H9 (cell line): ENCODE data around the gene UNK. TPM values are rescaled to one million over a fixed set of nuclear protein-coding genes. Genes with fewer than 3 reads are reported as not detected.

Experiments used
- DNase-seq: peaks from one replicate; pipeline ENCODE4 v3.0.0-alpha.2; 2017
- H2AFZ ChIP-seq: one replicate; pipeline ENCODE4 v1.6.1; 2013; ENCODE audit warnings: mild to moderate bottlenecking, low read length, control low read depth, moderate library complexity
- H2AK5ac ChIP-seq: 2 replicates; pipeline ENCODE4 v1.6.1; 2013; ENCODE audit warnings: low read length, control low read depth, mixed read lengths; ENCODE audit not compliant: insufficient read length
- H2BK120ac ChIP-seq: one replicate; pipeline ENCODE4 v1.6.1; 2013; ENCODE audit warnings: low read depth, mild to moderate bottlenecking, low read length, control low read depth, inconsistent platforms; ENCODE audit not compliant: poor library complexity, severe bottlenecking
- H2BK12ac ChIP-seq: 2 replicates; pipeline ENCODE4 v1.6.1; 2013; ENCODE audit warnings: low read length, control low read depth, mixed read lengths, low read depth; ENCODE audit not compliant: insufficient read length
- H2BK15ac ChIP-seq: 2 replicates; pipeline ENCODE4 v1.6.1; 2013; ENCODE audit warnings: low read depth, low read length, control low read depth
- H2BK20ac ChIP-seq: one replicate; pipeline ENCODE4 v1.6.1; 2013; ENCODE audit warnings: low read depth, mild to moderate bottlenecking, low read length, control low read depth, inconsistent platforms; ENCODE audit not compliant: poor library complexity, severe bottlenecking
- H2BK5ac ChIP-seq: 2 replicates; pipeline ENCODE4 v1.6.1; 2013; ENCODE audit warnings: low read length, control low read depth, mixed read lengths; ENCODE audit not compliant: insufficient read length
- H3K14ac ChIP-seq: 2 replicates; pipeline ENCODE4 v1.6.1; 2013; ENCODE audit warnings: low read length, control low read depth; ENCODE audit not compliant: insufficient read depth
- H3K18ac ChIP-seq: 2 replicates; pipeline ENCODE4 v1.6.1; 2013; ENCODE audit warnings: low read depth, mild to moderate bottlenecking, mixed read lengths, low read length, control low read depth; ENCODE audit not compliant: insufficient read length
- H3K23ac ChIP-seq: 2 replicates; pipeline ENCODE4 v1.6.1; 2013; ENCODE audit warnings: low read length, control low read depth, mixed read lengths, low read depth; ENCODE audit not compliant: insufficient read length
- H3K23me2 ChIP-seq: 2 replicates; pipeline ENCODE4 v1.6.1; 2013; ENCODE audit warnings: low read depth, mild to moderate bottlenecking, mixed read lengths, low read length, control low read depth; ENCODE audit not compliant: insufficient read length, poor library complexity, severe bottlenecking
- H3K27ac ChIP-seq: 2 replicates; pipeline ENCODE4 v1.5.1; 2013; ENCODE audit warnings: low read length, control low read depth, mixed read lengths, low read depth; ENCODE audit not compliant: insufficient read length
- H3K27me3 ChIP-seq: 2 replicates; pipeline ENCODE4 v1.6.1; 2013; ENCODE audit warnings: low read length, control low read depth, inconsistent platforms; ENCODE audit not compliant: insufficient read depth
- H3K4ac ChIP-seq: 2 replicates; pipeline ENCODE4 v1.6.1; 2013; ENCODE audit warnings: low read depth, mild to moderate bottlenecking, control low read depth, inconsistent platforms, low read length, moderate library complexity
- H3K4me1 ChIP-seq: 2 replicates; pipeline ENCODE4 v1.6.1; 2013; ENCODE audit warnings: low read length, control low read depth, inconsistent platforms; ENCODE audit not compliant: insufficient read depth
- H3K4me2 ChIP-seq: 2 replicates; pipeline ENCODE4 v1.6.1; 2013; ENCODE audit warnings: low read length, control low read depth, mixed read lengths; ENCODE audit not compliant: insufficient read length, insufficient read depth
- H3K56ac ChIP-seq: 2 replicates; pipeline ENCODE4 v1.6.1; 2013; ENCODE audit warnings: low read depth, mild to moderate bottlenecking, mixed read lengths, low read length, control low read depth; ENCODE audit not compliant: insufficient read length
- H3K79me1 ChIP-seq: 2 replicates; pipeline ENCODE4 v1.6.1; 2013; ENCODE audit warnings: low read depth, mild to moderate bottlenecking, moderate library complexity, low read length, control low read depth, inconsistent platforms; ENCODE audit not compliant: insufficient read depth, poor library complexity, severe bottlenecking
- H3K79me2 ChIP-seq: 2 replicates; pipeline ENCODE4 v1.6.1; 2013; ENCODE audit warnings: low read length, control low read depth, inconsistent platforms; ENCODE audit not compliant: insufficient read depth
- H3K9ac ChIP-seq: 2 replicates; pipeline ENCODE4 v1.6.1; 2013; ENCODE audit warnings: low read length, control low read depth, mixed read lengths; ENCODE audit not compliant: insufficient read length; ENCODE audit errors: extremely low read depth
- H3K9me3 ChIP-seq: one replicate; pipeline ENCODE4 v1.6.1; 2013; ENCODE audit warnings: low read depth, low read length, inconsistent platforms; ENCODE audit not compliant: control insufficient read depth
- H3T11ph ChIP-seq: one replicate; pipeline ENCODE4 v1.6.1; 2013; ENCODE audit warnings: mild to moderate bottlenecking, low read length, control low read depth, inconsistent platforms
- H4K20me1 ChIP-seq: one replicate; pipeline ENCODE4 v1.6.1; 2013; ENCODE audit not compliant: control insufficient read depth, insufficient read length, insufficient read depth
- H4K5ac ChIP-seq: 2 replicates; pipeline ENCODE4 v1.6.1; 2013; ENCODE audit warnings: low read depth, mild to moderate bottlenecking, mixed read lengths, low read length, control low read depth; ENCODE audit not compliant: insufficient read length
- H4K8ac ChIP-seq: replicated peaks from 2 replicates; pipeline ENCODE4 v1.6.1; 2013; ENCODE audit warnings: low read length, control low read depth, mixed read lengths, low read depth; ENCODE audit not compliant: insufficient read length
- H4K91ac ChIP-seq: 2 replicates; pipeline ENCODE4 v1.6.1; 2013; ENCODE audit warnings: low read depth, mild to moderate bottlenecking, moderate library complexity, mixed read lengths, low read length, control low read depth; ENCODE audit not compliant: insufficient read length
- H3K27ac Mint-ChIP-seq, 3 experiments: 2 replicates in 2 of 3; 3 replicates in 1 of 3; pipeline ENCODE4 v1.8.0; 2020 to 2021; ENCODE audit warnings: mixed read lengths in 3 of 3, mild to moderate bottlenecking in 1 of 3, moderate library complexity in 1 of 3
- H3K27me3 Mint-ChIP-seq: 2 replicates; pipeline ENCODE4 v1.8.0; 2021; ENCODE audit warnings: low read depth, mild to moderate bottlenecking, moderate library complexity, mixed read lengths
- H3K36me3 Mint-ChIP-seq, 3 experiments: 2 replicates in 2 of 3; 3 replicates in 1 of 3; pipeline ENCODE4 v1.8.0; 2020 to 2021; ENCODE audit warnings: low read depth in 3 of 3, mixed read lengths in 3 of 3; ENCODE audit not compliant: insufficient read depth in 1 of 3
- H3K4me1 Mint-ChIP-seq, 2 experiments: 2 replicates each; pipeline ENCODE4 v1.8.0; 2020; ENCODE audit warnings: mixed read lengths in 2 of 2
- H3K4me3 Mint-ChIP-seq, 2 experiments: 2 replicates in 1 of 2; 3 replicates in 1 of 2; pipeline ENCODE4 v1.8.0; 2020 to 2021; ENCODE audit warnings: mild to moderate bottlenecking in 2 of 2, mixed read lengths in 2 of 2, moderate library complexity in 1 of 2
- H3K9me3 Mint-ChIP-seq, 2 experiments: 2 replicates in 1 of 2; 3 replicates in 1 of 2; pipeline ENCODE4 v1.8.0; 2020; ENCODE audit warnings: mild to moderate bottlenecking in 2 of 2, mixed read lengths in 2 of 2, moderate library complexity in 1 of 2
- WGBS: extraction: QIAGEN DNeasy Blood & Tissue Kit; methylation state at CpG from one replicate; pipeline ENCODE4 v1.1.7; 2013; ENCODE audit warnings: missing lambda C conversion rate, low lambda C conversion rate, mixed read lengths; ENCODE audit not compliant: insufficient read length; ENCODE audit errors: extremely low coverage; 5-methylcytosine and 5-hydroxymethylcytosine counted together
- total RNA-seq: library from RNA; stranded (reverse); gene quantifications from 2 replicates; pipeline ENCODE4 v1.2.1, GENCODE V29; 2021
- TF ChIP-seq, protein P1 (sequence below): fragments of 200-600 bp; sonication (generic); conservative IDR thresholded peaks from 3 replicates; pipeline ENCODE4 v1.8.0; 2021; ENCODE audit warnings: antibody characterized with exemption, mild to moderate bottlenecking

The UNK gene
- total RNA-seq, 1 experiment from 2014 or later = 36.4 TPM

GRCh38 chr17:75826561-75827307 is 42.1 kb downstream of the UNK start:
- Histone ChIP-seq H3K23ac (no peak overlapping the region), H3K4me2 (no peak overlapping the region), H3K56ac (no peak overlapping the region), H3K4me1 (no peaks in the 10 kb centered on the region; the same call in 1 of the 2 replicates), H2BK20ac (no peak overlapping the region), H2BK120ac (no peak overlapping the region), H4K5ac (no peak overlapping the region), H3K9ac (no peak overlapping the region), H2AFZ (no peak overlapping the region), H2BK12ac (no peak overlapping the region), H3K27ac (no peak overlapping the region), H3K23me2 (no peaks in the 10 kb centered on the region), H2BK5ac (no peak overlapping the region), H3K79me1 (no peaks in the 10 kb centered on the region), H3K14ac (no peak overlapping the region), H4K91ac (no peak overlapping the region), H2BK15ac (no peak overlapping the region), H3K4ac (no peak overlapping the region), H3T11ph (no peak overlapping the region), H4K8ac (no peak overlapping the region), H3K27me3 (no peaks in the 10 kb centered on the region), H4K20me1 (no peaks in the 10 kb centered on the region), H3K79me2 (no peaks in the 10 kb centered on the region), H2AK5ac (no peak overlapping the region), H3K9me3 (no peaks in the 10 kb centered on the region), H3K18ac (no peak overlapping the region)
- H3K36me3 Mint-ChIP-seq = peaks cover 0 to 22% (median 22%) of the 10 kb centered on the region in 3 experiments; a peak in 6 of 7 replicates
- H3K4me1 Mint-ChIP-seq = peaks cover 16 to 22% of the 10 kb centered on the region in 2 experiments
- H3K27ac Mint-ChIP-seq = peak overlapping the region; percentile 23 to 85 (median 78); a peak in 3 of 7 replicates
- H3K9me3 Mint-ChIP-seq = no peaks in the 10 kb centered on the region
- H3K27me3 Mint-ChIP-seq = no peaks in the 10 kb centered on the region
- H3K4me3 Mint-ChIP-seq = no peak overlapping the region
- TF ChIP-seq, protein P1, sequence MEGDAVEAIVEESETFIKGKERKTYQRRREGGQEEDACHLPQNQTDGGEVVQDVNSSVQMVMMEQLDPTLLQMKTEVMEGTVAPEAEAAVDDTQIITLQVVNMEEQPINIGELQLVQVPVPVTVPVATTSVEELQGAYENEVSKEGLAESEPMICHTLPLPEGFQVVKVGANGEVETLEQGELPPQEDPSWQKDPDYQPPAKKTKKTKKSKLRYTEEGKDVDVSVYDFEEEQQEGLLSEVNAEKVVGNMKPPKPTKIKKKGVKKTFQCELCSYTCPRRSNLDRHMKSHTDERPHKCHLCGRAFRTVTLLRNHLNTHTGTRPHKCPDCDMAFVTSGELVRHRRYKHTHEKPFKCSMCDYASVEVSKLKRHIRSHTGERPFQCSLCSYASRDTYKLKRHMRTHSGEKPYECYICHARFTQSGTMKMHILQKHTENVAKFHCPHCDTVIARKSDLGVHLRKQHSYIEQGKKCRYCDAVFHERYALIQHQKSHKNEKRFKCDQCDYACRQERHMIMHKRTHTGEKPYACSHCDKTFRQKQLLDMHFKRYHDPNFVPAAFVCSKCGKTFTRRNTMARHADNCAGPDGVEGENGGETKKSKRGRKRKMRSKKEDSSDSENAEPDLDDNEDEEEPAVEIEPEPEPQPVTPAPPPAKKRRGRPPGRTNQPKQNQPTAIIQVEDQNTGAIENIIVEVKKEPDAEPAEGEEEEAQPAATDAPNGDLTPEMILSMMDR = no peak
- WGBS = no CpG with 5 or more reads among the region's 14 CpGs
- DNase-seq = no peak
